ENCODE measurements around the gene LINC01488.

DNA sequence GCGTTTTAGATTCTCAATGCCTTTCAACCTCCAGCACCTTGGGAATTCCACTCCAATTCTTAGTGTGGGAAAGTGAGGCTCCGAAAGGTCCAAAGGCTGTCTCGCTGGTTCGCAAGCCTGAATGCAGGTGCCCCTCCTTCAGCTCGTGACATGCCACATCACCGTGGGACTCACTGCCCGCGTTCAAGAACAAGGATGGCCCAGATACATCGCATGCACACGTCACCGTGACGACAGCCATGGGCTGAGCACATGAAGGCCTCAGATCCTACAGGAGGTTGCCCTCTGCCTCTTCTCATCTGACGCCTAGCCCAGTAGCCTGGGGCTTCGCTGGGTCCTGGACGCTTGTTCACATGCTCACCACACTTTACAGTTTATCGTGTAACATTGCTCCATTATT lies 4.4 kb upstream of the LINC01488 start:
- TF ChIP-seq, protein P1, sequence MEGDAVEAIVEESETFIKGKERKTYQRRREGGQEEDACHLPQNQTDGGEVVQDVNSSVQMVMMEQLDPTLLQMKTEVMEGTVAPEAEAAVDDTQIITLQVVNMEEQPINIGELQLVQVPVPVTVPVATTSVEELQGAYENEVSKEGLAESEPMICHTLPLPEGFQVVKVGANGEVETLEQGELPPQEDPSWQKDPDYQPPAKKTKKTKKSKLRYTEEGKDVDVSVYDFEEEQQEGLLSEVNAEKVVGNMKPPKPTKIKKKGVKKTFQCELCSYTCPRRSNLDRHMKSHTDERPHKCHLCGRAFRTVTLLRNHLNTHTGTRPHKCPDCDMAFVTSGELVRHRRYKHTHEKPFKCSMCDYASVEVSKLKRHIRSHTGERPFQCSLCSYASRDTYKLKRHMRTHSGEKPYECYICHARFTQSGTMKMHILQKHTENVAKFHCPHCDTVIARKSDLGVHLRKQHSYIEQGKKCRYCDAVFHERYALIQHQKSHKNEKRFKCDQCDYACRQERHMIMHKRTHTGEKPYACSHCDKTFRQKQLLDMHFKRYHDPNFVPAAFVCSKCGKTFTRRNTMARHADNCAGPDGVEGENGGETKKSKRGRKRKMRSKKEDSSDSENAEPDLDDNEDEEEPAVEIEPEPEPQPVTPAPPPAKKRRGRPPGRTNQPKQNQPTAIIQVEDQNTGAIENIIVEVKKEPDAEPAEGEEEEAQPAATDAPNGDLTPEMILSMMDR (IDR thresholded peaks at IDR 0.05) = no peak
- no peak for TF ChIP-seq POLR2A (IDR thresholded peaks at IDR 0.05)

Data from Peyer's patch (tissue), 4 donors.